Peyer's patch (tissue), 4 donors: ENCODE data around the gene GTF2H4.
"Not testable (repeated sequence)": the region's sequence is repeated elsewhere in the genome, so short reads cannot be mapped to it uniquely, and the experiment has no call there.

ENCODE experiments used
- POLR2A ChIP-seq, 2 donors: fragments of 450-650 bp; IDR thresholded peaks; one replicate each; pipeline ENCODE4 v1.5.1; 2017; ENCODE audit warnings: antibody characterized with exemption in 2 of 2, mild to moderate bottlenecking in 2 of 2, moderate library complexity in 2 of 2
- TF ChIP-seq, protein P1 (sequence below), 6 experiments: fragments of 450-650 bp in 4 of 6; fragments of 200-600 bp in 2 of 6; sonication (generic) in 1 of 6; IDR thresholded peaks; one replicate each; pipeline ENCODE4 v1.5.1; 2017 to 2019; ENCODE audit warnings: antibody characterized with exemption in 6 of 6, mild to moderate bottlenecking in 3 of 6, moderate library complexity in 1 of 6

DNA sequence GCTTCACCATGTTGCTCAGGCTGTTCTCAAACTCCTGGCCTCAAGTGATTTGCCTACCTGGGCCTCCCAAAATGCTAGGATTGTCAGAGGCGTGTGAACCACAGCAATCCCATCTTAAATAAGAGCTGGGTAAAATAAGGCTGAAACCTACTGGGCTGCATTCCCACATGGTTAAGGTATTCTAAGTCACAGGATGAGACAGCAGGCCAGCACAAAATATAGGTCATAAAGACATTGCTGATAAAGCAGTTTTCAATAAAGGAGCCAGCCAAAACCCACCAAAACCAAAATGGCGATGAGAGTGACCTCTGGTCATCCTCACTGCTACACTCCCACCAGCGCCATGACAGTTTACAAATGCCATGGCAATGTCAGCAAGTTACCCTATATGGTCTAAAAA lies 34.2 kb upstream of the GTF2H4 start:
- TF ChIP-seq POLR2A (IDR thresholded peaks at IDR 0.05) = not testable (repeated sequence)
- TF ChIP-seq, protein P1, sequence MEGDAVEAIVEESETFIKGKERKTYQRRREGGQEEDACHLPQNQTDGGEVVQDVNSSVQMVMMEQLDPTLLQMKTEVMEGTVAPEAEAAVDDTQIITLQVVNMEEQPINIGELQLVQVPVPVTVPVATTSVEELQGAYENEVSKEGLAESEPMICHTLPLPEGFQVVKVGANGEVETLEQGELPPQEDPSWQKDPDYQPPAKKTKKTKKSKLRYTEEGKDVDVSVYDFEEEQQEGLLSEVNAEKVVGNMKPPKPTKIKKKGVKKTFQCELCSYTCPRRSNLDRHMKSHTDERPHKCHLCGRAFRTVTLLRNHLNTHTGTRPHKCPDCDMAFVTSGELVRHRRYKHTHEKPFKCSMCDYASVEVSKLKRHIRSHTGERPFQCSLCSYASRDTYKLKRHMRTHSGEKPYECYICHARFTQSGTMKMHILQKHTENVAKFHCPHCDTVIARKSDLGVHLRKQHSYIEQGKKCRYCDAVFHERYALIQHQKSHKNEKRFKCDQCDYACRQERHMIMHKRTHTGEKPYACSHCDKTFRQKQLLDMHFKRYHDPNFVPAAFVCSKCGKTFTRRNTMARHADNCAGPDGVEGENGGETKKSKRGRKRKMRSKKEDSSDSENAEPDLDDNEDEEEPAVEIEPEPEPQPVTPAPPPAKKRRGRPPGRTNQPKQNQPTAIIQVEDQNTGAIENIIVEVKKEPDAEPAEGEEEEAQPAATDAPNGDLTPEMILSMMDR (IDR thresholded peaks at IDR 0.05) = not testable (repeated sequence)
